ENCODE measurements around the gene DCXR.

- TF ChIP-seq POLR2A (IDR thresholded peaks at IDR 0.05) (no peak), CTCF (IDR thresholded peaks at IDR 0.05 in 4 of 5, conservative IDR thresholded peaks at IDR 0.05 in 1 of 5) (no peak)
Measured at GRCh38 chr17:82055965-82056728, 18.6 kb upstream of the DCXR start.

Measured in gastrocnemius medialis (tissue), 4 donors.